Measurements from ENCODE around the gene RNU6-1.

The RNU6-1 gene

DNA sequence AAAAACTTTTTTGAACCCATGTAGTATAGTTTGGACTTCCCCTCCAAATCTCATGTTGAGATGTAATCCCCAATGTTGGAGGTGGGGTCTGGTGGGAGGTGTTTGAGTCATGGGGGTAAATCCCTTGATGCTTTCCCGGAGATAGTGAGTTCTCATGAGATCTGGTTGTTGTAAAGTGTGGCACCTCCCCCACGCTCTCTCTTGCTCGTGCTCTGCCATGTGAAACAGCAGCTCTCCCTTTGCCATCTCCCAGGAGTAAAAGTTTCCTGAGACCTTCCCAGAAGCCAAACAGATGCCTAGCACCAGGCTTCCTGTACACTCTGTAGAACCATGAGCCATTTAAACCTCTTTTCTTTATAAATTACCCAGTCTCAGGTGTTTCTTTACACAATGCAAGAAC, 16.0 kb upstream of the RNU6-1 start:
- no peak for DNase-seq

DNA sequence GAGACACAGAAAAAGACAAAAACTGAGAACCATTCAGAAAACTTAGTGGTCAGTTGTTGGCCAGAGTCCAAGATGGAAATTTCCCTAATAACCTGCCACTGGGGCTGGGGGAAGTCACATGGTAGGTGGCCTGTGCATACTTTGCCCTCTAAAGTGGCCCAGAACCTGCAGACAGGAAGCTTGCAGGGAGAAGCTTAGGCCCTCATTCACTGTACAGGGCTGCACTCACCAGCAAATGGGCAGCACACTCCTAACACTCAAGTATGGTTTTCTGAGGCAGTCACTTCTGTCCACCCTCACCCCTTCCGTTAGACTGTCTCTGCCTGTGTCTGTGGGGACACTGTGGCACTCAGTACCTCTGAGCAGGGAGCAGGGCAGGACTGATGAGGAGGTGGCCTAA, 14.5 kb upstream of the RNU6-1 start:
- DNase-seq: no peak

DNA sequence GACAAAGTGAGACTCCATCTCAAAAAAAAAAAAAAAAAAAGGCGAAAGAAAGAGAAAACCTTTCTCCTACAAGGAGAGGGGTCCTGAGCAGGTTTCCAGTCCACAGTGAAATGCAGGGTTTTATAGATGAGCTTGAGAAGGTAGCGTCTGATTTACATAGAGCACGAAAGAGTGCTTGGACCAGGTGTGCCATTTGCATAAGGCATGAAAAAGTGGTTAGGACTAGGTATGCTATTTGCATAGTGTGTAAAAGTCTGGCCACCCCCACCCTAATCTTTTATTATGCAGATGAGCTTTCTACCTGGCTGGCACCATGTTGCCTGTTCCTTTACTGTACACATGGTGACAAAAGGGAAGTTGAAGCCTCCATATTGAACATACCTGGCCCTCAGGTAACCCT, 13.6 kb upstream of the RNU6-1 start:
- no peak for DNase-seq

DNA sequence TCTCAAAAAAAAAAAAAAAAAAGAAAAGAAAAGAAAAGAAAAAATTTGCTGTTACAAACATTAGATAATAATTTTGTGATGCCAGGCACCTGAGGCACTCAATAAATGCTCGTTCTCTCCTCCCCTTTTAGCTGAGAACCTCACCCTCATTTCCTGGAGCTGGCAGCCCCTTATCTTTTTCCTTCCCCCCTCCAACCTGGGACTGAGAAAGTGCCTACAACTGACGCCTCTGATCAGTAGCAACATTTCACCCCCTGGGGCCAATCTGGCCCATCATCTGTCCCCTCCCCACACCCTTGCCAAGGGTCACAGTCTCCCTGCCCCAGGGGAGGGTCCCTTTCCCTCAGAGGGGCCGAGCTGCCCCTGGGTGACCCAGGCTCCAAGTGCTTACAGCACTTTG, 12.6 kb upstream of the RNU6-1 start:
- DNase-seq: no peak

DNA sequence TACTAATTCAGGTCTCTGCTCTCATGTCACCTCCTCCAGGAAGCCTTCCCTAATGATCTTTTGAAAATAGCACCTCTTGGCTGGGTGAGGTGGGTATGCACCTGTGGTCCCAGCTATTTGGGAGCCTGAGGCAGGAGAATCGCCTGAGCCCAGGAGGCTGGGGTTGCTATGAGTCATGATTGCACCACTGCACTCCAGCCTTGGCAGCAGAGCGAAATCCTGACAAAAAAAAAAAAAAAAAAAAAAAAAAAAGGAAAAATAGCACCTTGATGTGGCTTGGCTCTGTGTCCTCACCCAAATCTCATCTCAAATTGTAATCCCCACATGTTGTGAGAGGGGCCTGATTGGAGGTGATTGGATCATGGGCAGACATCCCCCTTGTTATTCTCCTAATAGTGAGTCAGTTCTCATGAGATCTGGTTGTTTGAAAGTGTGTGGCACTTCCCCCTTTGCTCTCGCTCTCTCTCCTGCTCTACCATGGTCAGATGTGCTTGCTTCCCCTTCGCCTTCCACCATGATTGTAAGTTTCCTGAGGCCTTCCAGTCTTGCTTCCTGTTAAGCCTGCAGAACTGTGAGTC, 11.2 kb upstream of the RNU6-1 start:
- no peak for DNase-seq

DNA sequence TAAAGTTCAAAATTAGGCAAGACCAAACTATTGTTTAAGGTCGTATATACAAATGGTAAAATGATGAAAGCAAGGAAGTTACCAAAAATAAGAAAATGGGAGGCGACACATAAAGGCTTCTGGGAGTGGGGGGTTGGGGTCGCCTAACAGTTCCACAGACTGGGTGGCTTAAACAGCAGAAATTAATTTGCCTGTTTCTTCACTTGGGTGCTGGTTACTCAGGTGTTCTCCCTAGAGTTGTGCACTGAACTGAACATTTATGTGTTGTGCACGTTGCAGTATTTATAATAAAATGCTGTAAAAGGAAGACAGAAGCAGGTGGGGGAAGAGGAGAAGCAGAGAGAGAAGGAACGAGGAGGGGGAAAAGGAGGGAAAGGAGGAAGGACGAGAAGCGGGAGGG, 10.5 kb upstream of the RNU6-1 start:
- no peak for DNase-seq

DNA sequence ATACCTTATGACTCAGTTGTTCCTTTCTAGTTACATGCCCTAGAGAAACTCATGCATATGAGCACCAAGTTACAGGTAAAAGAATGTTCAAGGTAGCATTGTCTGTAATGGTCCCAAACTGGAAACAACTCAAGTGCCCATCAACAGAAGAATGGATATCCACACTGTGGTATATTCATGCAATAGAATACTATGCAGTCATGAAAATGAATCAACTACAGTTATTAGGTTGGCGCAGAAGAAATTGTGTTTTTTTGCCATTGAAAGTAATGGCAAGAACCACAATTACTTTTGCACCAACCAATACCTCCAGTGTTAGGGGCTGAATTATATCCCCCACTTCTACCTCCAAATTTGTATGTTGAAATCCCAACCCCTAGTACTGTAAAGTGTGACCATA, 9.7 kb upstream of the RNU6-1 start:
- no peak for DNase-seq

DNA sequence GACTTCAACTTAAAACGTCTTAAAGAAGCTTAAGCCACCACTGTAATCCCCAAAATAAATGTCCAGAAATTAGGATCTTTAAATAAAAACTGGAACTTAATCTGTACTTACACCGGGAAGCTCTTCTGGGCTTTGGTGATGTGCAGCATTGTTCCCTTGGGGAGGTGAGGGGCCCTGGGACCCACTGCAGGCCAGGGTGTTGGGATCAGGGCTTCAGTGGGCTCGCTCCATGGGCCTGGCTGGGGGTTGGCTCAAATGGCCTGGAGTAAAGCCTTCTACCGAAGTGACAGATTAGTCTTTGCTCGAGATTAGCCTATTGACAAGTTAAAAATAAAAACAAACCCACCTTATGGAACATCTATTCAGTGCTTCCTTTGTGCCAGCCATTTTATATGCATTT, 6.1 kb upstream of the RNU6-1 start:
- no peak for DNase-seq

DNA sequence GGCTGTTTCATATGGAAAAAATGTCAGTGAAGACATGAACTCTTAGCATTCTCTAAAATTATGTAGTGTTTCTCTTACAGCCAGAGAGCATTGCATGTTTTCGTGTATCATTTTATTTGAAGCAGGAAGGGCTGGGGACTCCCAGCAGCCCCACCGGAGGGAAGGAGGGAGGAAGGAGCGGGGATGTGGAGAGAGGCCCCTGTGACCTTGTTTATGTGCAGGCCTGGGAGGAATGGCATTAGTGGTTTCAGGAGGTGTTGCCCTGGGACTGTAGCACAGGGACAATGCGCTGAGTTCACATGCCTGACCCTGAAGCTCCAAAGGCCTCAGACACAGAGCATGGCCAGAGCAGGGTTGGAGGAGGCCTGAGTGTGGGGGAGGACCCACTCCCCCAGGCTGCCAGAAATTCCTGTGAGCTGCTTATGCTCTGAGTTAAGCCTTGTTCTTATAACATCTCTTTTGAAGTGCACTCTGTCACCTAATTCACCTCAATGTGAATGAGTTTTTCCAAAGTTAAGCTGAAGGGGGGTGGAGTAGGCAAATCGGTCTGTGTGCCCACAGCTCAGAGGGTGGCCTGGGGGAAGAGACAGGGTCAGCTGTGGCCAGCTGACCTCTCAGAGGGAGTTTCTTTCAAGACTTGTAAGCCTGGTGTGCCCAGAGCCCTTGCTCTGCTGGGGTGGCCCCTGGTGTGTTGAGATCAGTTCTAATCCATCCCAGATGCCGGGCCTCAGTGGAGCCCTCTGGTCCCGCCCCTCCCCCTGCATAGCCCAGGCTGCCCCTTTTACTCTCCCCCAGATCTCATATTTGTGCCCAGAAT, 3.9 kb upstream of the RNU6-1 start:
- DNase-seq: no peak

DNA sequence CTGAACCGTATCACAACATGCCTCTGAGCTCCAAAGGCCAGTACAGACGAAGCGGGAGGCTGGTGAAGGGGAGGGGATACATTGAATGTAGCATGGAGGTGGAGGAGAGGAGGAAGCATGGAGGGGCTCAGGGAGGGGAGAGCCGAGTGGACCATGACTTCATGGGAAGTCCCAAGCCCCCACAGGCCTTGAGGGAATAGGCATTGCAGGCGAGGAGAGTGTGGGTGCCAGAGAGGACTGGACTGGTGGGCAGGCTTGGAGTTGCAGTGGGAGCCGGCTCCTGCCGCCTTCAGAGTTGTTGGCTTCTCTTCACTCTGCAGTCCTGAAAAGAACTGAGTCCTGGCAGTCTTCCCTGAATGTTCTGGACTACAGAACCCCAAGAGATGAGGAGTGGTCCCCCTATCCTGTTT, 3.3 kb upstream of the RNU6-1 start:
- DNase-seq: no peak

DNA sequence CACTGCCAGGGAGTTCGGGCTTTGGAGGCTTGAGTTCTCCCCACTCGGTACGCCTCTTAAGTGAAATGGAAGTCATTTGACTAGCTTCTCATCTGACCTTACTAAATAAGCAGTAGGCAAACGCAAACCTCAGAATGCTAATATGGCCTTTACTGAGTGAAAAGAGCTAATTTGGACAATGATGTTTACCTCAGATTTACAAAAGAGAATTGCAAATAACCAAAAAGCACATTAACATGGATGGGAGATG, 1.6 kb upstream of the RNU6-1 start:
- DNase-seq: no peak

DNA sequence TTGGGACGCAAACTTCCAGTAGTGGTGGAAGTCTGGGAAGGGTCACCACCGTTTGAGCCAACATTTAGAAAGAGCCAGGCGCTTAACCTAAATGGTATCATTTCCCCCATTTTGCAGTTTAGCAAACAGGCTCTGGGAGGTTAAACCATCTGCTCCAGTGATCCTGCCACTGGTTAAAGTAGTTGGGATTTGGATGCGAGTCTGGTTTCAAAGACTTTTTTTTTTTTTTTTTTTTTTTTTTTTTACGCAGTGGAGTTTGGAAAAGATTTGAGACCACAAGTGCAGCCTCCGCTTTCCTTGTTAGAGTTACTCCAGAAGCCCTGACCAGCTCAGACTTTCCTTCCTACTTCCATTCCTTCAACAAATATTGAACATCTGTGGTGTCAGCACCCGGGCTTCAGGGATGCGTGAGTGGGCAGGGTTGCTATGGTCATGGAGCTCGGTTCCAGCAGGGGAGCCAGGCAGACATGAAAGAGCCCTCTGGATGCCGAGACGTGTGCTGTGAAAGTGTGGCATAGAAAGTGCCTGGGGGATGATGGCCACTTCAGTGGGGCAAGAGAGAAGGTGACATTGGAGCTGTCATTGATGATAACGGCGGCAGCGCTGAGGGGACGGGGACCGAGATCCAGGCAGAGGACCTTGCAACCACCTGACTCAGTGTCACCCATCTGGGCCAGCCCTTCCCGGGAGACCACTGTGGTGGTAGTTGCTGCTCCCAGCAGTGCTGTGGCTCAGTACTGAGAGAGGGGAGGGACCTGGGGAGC, 1.1 kb upstream of the RNU6-1 start:
- no peak for DNase-seq

DNA sequence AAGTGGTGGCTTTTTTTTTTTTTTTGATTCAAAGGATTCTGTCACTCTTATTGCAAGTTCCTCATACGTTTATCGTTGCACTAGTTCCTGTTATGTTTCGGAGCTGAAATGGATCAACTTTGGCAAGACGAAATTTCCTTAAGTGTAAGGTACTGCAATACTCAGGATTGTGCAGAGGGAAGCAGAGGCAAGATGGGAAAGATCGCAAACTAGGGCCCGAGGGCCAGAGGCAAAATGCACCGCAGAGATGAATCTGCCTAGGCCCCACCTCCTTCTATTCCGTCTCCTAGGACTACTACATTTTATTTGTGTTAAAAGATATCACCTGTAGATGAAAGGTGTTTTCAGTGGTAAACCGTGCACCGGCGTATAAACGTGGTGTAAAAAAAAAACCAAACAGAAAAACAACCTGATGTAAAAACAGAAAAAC, 331 bp downstream of the RNU6-1 start:
- DNase-seq: no peak

DNA sequence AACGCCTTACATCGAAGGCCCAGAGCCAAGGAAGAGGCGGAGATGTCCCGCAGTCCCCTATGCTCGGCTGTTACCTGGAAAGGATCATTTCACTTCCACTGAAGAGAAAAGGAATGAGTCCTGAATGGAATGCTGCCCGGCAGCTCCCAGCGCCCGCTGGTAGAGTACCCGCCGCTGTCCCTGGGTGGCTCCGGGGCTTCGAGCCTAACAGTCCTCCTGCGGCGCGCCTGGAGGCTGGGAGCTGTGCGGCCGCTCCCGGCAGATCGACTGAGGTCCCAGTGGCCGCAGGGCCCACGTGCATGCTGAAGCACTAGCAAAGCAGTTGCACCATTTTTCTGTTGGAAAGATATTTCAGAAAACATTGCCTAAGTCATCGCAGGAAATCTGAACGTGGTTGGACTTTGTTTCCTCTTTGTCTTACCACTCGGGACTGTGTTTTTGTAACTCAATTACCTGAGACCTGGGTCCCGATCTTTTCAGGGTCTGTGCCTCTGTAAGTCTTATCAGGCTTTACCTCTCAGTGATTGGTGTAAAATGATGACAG, 984 bp downstream of the RNU6-1 start:
- no peak for DNase-seq

DNA sequence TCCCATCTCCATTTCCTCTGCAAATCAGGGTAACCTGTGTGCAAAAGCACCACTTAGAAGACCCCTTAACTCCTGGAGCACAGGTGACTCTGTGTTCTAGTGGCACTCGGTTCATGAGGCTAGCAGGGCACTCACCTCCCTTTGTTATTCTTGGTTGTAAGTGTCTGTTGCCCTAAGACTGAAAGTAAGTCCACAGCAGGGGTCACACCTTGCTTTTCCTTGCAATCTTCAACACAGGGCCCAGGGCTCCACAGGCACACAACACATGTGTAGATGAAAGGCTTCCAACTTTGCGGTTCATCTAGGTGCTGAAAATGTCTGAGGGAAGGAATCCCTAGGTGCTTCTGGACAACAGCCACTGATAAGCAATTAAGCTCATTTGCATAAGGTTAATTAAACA, 2.9 kb downstream of the RNU6-1 start:
- DNase-seq: no peak

DNA sequence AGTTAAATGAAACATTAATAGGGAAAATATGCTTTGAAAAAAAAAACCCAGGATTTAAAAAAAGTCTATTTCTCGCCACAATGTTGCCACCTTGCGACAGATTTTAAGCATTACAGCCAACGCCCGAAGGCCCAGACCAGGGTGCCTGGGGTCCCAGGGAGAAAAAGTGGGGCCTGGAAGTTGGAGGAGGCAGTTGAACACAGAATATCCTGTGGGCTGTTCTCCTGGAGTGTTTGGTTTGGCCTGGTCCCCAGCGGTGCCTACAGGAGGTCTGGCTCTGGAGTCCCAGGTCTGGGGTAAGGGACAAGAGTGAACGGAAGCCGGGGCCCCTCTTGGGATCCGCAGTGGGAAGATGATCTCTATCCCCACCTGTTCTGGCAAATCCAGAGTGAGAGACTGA, 3.4 kb downstream of the RNU6-1 start:
- DNase-seq: no peak

DNA sequence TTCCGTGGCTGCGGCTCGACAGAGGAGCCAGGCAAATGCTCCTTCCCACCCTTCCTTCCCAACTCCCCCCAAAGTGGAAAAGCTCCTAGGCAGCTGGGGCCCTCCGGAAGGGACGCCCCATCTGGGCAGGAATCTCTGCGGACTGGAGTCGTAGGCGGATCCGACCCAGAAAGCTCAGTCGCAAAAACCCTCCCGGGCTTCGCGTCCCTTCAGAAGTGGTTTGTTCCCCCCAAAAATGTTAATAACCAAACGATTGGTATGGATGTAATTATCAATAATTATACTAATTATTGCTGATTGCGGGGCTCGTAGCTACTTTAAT, 3.8 kb downstream of the RNU6-1 start:
- DNase-seq: no peak

DNA sequence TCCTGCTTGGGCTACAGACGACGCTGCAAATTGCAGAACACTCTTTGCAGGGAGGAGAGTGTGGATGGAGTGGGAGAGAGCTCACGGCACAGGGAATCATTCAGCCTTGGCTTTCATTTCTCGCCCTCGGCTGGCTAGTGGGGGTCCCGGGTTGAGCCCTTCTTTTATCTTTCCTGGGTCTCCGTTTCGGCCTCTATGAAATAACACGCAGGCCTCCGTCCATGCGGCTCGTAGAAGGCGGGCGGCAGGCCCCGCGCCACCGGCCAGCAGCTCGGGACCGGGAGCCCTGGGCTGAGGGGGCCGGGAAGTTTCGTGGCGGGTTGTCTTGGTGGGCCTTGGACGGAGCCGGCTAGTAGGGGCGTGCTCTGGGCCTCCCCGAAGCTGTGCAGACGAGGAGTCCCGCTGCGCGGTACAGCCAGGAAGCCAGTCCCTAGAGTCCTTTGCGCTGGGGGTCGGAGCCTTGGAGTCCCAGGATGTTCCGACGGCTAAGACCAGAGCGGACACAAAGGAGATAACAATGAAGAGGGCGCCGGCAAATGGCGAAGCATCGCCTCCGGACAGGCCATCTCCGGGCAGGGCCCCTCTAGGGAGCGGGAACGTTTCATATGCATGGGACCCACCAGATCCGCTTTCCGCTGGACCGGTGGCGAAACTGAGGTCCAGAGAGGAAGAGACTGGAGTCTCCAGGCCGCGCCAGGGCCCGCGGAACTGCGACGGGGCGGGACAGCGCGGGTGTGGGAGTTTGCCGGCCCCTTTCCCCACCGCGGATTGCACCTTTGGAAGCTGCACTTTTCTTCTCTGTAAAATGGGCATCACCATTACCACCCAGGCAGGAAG, 4.3 kb downstream of the RNU6-1 start:
- no peak for DNase-seq

DNA sequence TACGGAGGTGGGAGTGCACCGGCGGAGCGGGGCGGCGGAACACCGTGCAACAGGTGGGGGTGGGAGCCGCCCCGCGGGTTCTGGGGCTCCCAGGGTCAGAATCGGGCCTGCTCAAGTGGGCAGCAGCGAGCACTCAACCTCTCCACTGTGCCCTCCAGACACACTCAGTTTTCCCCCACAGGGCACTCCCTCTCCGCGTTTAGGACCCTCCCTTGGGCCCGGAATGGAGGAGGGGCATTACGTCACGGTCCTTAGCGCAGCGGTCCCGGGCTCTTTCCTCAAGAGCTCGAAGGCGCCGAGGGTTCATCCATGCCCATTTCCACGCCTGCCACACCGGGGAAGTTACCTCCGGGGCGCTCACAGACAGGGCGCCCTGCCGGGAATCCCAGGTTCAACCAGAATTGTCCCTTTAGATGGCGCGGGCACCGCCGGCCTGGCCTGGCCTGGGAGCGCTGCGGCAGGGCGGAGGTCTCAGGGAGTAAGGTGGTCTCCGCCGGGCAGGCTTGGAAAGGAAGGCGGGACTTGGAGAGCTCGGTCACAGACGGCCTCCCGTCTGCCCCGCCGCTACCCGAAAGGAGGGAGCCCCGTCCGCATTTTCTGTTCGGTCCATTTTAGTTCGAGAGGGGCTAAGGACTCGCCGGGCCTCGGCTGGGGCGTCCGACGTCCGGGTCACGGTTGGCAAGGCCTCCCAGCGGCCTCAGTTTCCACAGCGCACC, 5.1 kb downstream of the RNU6-1 start:
- DNase-seq: no peak

DNA sequence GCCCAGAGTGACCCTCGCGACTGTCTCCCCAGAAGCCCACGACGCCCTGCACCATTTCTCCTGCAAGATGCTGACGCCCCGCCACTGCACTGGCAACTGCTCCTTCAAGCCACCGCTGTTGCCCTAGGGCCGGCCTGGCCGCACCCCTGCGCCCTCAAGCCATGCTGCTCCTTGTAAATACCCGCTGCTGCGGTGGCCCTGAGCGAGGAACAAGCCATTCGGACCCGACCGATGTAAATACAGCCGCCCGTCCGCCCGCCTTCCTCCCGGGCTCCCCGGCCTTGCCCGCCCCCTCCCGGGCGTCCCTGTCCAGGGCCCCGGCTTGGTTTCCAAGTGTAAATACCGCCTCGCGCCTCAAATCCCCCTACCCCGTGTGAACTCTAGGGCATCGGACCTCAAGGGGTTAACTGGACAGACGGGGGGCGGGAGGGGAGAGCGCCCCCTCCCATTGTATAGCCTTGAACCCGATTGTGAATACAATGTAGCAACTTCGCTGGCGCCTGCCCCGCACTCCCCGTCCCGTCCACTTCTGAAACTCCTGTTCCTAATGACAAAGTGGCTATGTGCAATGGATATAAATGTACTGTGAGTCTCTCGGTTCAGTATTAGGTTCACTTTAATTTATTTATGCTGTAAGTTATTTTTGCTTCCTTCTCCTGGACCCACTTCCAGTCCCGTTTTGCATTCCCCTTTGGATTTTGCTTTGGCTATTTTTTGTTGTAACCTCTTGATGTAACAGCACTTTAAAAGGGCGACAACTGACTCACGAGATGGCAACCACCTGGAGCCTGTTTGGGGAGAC, 5.9 kb downstream of the RNU6-1 start:
- no peak for DNase-seq

DNA sequence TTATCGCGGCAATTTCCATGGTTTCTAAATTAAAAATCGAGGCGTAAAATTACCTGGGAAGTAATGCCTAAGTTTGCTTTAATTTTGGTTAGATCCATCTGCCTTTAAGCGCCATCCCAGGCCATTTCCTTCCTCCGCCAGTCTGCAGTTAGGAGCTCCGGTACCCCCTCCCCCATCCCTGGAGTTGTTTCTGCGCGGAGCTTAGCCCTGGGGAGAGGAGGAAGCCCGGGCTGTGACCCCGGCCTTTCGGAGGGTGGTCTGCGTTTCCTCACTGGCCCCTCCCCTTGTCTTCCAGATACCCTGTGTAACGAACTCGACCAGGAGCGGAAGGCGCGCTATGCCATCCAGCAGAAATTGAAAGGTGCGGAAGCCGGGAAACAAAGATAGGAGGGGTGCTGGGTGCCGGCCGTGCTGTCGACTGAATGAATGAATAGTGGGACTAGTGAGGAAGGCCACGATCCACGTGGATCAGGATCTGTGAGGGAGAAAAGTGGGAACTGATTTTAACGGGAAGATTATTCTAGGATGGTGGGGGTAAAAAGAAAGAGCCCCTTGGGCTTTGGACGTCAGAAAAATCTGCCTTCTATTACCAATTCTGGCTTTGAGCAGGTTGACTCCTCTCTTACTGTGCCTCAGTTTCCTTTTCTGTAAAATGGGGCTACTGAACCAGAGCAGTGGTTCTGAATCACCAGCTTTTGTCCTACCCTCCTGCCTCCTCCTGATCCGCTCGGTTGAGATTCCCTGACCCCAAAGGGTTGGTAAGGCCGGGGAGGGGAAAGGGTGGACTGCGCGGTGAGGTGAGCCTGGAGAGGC, 6.7 kb downstream of the RNU6-1 start:
- no peak for DNase-seq
